ENCODE results near the gene PTPRR. TPM values are rescaled to one million over a fixed set of nuclear protein-coding genes. Genes with fewer than 3 reads are reported as not detected.

The PTPRR gene
- polyA plus RNA-seq, 1 donor, result 1.5 TPM

DNA sequence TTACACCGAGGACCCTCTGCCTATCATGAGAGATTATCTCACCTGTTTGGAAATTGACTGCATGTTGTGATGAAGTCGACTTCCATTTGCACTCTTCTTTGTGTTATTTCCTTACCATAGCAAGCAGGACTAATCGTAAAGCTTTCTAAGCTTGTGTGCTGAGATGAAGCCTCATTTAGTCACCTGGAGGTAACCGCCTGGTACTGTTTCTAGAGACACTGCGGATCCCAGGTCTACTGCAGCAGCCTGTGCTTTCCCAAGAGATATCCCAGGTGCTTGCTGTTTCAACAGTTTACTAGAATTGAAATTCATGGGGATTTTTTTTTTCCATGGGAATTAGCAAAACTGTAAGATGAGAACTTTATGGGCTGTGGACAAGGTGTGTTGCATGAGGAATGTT is 131.8 kb downstream of the PTPRR start:
- no peak for DNase-seq

DNA sequence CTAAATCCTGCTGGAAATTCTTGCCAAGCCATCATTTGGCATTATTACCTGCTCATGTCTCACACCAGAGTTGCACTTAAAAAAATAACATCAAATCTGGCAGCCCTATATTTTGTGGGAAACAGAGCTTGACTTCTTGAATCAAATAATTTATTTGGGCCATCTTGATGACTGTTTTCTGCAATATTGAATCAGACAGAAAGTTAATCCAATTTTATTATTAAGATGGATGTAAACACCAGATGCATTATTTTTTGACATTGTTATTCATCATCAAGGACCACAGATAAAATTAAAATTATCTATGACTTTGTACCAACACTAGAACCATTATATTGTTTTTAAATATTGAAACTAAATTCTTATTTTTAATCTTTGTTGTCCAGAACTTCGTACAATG is 132.9 kb downstream of the PTPRR start:
- no peak for DNase-seq

DNA sequence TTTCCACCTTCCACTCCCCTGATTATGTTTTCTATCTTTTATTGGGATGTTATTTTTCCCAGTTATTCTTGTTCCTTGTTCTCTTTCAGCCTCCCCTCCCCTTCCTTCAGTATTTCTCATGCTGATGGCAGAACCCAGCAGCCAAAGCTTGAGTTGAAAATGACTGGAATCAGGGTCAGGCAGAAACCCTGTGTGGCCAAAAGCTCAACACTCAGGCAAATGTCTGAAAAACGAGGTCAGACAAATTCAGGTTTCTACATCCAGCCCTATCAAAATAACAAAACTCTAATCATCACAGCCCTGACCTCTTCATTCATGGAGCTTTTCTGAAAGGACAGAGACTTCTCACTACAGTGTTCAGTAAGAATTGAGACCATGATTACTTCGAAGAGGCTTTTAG is 134.6 kb downstream of the PTPRR start:
- no peak for DNase-seq

DNA sequence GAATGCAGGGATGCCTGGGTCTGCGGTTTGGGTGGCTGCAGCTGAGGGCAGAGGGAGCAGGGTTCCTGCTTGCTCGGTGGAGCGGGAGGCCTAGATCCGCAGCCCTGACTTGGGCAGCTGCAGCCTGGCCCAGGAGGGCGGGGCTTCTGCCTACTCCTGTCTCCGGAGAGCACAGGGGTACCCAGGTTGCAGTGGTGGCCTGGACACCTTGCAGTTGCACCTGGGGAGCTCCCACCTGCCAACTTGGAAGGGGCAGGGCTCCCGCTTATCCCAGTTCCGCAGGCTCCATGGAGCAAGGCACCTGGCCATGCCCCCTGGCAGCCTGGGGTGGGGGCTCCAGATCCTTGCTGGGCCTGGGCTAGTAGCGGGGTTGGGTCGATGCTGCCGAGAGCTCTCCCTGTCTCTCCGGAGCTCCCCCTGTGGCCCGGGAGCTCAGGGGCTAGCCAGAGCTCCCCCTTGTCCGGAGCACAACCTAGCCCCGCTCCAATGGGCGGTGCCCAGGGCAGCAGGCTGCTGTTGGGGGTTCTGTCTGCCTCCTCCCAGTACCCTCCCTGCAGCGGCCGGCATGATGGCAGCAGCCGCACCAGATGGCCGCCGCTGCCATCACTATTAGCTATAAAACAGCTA is 136.4 kb downstream of the PTPRR start:
- no peak for DNase-seq

DNA sequence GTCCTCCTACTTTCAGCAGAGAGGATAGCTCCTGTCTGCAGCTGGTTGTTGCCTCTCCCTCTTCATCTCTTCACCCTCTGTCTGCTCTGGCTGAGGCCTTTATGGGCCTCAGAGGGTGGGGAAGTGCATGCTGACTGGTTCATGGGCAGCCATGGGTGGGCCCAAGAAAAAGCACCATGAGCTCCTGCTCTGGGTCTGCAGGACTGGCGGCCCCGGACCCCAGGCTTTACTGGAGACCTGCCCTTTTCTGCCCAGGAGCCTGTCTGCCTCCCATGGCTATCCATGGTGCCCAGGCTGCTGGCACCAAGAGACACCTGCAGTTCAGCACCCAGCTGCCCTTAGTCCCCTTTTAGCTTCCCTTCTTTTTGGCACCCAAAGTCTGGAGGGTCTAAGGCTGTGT is 137.1 kb downstream of the PTPRR start:
- no peak for DNase-seq

DNA sequence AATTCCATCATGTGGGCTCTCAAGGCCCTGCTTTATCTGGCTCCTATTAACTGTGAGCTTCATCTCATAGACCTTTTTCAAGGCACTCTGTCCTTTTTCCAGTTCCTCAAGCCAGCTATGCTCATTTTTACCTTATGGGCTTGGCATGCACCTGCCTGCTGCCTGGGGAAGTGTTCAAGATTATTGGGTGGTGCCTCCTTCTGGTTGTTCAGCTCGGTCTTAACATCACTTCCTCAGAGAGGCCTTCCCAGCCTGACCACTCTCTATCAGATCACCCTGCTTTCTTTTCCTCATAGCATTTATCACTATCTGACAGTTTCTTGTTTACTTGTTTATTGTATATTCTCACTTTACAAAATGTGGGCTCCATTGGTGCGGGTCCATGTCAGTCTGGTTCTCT is 141.3 kb downstream of the PTPRR start:
- no peak for DNase-seq

DNA sequence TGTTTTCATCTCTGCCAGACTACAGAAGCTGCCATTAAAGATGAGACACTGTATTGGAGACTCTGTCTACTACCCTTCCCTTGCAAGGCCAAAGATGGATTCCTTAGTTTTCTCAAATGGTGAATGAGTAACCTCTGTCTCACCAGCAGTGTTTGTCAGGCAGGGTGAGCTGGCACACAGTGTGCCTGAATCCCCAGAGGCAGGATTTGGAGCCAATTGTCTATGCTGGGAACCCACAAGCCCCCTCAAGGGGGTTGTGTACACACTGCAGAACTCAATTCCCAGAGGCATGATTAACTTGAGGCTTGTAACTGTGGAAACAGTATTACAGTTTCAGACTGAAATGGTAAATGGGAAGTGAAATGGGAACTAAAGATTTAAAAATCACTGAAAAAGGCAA is 146.5 kb downstream of the PTPRR start:
- no peak for DNase-seq

DNA sequence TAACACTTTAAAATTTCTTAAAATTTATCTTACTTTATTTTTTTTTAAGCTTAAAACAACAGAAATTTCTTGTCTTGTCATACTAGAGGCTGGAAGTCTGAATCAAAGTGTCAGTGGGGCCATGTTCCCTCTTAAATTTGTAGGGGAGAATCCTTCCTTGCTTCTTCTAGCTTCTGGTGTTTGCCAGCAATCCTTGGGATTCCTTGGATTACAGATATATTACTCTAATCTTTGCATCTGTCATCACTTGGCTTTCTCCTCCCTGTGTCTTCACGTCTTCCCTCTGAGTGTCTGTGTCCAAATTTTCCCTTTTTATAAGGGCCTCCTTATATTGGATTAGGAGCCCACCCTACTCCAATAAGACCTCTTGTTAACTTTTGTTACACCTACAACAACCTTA is 147.7 kb downstream of the PTPRR start:
- DNase-seq, result no peak

DNA sequence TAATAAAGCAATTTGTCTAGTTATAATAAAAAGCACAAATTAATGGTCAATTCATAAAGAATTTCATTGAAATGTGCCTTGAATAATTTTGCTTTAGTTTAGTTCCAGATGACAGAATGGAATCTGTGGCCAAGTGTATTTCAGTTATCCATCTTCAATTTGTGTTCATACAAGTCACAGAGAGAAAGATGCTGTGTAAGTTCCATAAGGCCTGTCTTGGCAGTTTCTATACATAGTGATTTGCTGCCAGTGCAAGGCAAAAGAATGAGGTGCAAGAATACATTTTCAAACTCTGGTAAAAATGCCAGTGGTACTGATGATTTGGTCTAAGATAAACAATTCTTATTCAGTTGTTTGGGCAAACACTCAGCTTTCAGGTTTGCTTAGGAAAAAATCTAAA is 149.0 kb downstream of the PTPRR start:
- DNase-seq, result no peak

DNA sequence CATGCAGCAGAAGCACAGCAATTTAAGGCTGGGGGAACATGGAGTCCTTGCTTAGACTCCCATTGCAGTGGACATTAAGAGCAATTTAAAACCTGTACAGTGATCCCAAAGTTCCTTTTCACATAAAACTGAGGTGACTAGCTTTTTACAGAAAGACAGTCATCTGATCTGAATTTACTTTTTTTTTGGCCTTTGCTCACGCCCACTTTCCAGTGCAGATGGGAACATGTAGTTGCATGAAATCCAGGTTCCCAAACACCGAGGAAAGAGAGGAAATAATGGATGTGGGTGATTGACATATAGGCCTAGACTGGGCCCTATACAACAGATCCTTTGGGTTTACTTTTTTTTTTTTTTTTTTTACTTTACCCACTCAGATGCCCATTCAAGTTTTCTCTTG is 156.9 kb downstream of the PTPRR start:
- no peak for DNase-seq

DNA sequence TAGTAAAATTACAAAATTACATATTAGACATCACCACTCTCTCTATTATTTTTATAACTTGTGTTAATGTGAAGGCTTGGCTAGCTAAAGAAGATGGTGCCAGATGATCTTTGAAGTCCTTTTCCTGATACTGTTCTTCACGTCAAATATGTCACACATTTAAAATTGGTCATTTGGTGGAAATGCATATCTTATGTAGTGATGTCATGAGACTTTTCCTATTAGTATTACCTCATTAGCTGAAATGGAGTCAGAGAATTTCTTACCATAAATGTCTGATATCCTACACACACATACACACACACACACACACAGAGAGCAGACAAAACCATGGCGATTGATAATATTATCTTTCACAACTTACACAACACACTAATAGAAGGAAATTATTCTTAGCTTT is 158.5 kb downstream of the PTPRR start:
- no peak for DNase-seq

DNA sequence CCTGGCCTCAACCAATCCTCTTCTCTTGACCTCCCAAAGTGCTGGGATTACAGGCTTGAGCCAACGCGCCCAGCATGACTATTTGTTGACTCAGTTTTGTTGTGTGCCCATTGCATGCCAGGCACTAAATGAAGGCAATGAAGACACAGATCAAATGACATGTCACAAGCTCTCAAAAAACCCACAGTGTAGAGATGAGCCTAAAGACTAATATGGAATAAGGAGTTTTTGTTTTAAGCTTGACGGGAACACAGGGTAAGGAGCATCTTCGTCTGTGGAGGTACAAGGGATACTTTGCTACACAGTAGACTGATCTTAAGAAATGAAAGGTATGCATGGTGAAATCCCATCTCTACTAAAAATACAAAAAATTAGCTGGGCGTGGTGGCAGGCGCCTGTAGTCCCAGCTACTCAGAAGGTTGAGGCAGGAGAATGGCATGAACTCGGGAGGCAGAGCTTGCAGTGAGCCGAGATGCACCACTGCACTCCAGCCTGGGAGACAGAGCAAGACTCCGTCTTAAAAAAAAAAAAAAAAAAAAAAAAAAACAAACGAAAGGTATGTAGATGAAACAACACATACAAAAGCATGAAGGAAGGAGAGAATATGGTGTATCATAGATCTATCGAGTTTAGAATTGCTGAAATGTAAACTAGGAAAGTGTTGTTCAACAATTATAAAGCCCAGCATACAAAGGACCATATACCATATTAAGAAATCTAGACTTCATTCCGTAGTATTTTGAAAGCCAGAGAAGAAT is 161.2 kb downstream of the PTPRR start:
- no peak for DNase-seq

DNA sequence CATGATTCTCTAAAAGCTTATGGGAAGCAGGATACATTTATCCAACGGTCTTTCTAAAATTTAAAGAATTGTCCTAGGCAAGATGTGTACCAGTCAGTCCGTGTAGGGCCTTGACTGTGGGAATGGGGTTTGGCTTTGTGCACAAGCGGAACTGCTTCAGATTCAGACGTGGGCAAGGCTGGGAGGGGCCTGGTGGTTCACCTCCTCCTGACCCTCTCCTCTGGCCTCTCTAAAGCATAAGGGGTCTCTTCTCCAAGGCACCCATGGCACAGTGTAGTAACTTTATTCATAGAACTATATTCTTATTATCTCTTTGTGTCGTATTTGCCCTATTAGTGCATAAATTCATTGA is 162.1 kb downstream of the PTPRR start:
- DNase-seq, result no peak

DNA sequence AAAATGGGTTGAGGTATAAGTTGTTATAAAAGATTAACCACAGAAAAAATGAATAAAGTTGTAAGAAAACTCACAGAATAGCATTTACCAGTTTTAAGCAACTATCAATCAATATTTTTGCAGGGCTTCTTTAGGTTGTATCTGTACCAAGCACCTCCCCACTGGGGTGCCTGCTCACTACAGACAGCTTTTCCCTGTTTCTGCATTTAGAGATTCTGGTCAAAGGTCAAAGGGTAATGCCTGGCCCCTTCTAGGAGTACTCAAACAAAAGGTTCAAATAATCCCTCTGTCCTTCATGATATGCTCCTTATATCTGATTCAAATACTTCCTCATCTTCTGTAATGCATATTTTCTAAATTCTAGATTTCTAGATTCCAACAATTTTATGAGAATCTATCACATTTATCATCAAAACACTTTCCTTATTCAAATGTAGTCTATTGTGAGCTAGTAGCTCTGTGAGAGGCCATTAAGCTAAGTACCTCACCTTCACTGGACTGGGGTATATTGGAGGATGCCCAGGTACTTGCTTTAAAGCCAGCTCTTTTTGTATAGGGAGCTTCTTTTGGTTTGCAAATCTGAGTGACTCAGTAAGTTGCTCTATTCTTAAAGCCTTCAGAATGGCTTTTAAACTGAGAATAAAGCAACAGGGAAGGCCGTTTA is 162.6 kb downstream of the PTPRR start:
- DNase-seq, result no peak

DNA sequence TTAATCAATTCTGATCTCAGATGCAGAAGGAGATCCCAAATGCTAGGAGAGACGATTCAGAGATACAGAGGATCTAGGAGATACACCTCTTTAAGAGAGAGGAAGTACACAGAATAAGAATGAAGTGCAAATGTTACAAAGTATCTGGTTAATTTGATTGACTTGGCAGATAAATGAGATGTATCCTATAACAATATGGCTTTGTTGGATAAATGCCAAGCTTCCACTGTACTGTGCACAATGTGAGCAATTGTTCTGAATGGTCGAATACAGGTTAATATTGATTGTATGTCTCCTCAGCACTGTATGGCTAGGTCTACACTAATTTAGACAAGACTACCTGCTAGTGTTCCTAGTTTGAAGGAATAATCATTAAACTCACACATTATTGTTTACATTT is 163.7 kb downstream of the PTPRR start:
- DNase-seq, result no peak

DNA sequence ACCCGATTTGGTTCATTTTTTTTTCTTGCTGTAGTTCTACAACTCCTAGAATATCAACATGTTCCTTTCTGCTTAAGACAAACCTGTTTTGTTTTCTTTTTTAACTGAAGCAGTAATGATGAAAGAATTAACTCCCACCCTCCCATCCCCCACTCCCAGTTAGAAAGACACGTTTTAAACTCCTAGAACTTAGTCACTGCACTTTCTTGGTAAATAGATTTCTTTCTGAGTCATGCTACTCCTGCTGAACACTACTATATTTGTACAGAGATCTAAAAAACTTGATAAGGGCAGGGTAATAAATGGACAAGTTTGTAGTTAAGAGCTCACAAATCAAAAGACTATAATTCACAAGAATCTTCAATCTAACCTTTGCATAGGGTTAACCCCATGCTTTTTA is 164.4 kb downstream of the PTPRR start:
- DNase-seq, result no peak

DNA sequence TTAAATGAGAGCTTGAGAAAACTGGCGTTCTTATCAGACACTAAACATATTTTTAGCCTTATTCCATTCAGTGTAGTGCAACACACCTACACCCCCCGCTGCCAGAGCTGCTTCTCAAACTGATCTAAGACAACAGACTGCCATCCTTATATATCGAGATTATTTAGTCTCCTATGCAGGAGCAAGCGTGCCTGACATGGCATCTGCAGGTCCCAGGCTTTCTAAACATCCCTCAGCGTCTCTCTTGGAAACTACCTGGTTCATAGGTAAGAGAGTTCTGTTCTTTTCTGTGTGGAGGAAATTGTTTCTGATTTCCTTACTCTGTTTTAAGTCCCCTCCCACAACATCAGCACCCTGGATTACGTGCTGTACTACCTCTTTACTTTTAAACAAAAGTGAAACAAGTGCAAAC is 166.2 kb downstream of the PTPRR start:
- no peak for DNase-seq

DNA sequence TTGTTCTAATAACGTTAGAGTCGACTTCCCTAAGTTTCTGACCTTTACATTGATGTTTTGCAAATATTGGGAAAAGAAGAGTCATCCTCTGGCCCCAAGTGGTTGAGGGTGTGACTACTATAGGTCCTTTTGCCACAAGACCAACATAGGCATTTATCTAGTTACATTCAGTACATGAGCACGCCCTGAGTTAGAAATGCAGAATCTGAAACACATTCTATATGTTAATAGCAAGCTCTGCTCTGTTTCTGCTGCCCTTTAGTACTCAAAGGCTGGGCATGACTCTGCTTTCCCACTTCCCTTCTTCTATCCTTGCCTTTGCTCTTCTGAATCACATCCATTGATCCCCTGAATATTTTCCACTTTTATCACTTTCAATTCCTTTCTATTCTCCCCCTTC is 168.2 kb downstream of the PTPRR start:
- DNase-seq, result no peak

DNA sequence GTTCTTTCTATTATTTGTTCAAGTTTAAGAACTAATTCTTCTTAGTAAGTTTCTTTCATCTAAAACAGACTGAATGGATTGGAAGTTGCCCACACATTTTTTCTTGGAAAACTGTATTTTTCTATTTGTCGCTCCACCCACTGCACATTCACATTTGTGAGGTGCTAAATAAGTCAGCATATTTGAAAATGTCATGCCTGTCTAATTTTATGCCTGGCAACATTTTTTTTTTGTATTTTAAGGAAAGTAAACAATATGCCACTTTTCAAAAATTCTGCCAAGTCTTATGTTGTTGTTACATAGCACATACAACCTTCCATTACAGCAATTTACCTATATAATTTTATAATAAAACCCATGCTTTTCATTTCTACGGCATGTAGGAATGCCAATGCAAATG is 170.6 kb downstream of the PTPRR start:
- no peak for DNase-seq

DNA sequence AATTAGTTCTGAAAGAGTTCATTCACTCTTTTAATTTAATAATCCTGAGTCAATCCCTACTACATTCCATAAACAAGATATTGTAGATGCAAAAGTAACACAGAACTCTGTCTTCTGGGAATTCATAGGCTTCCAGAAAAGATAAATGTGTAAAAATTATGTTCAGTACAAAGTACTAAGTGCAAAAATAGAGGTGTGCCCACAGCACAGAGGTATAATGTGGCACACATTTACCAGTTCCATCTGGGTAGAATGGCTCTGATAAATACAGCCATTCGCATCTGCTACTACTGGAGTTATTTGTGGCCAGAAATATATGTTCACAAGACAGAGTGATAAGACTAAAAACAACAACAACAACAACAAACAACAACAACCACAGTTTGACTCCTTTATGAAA is 171.7 kb downstream of the PTPRR start:
- DNase-seq, result no peak

DNA sequence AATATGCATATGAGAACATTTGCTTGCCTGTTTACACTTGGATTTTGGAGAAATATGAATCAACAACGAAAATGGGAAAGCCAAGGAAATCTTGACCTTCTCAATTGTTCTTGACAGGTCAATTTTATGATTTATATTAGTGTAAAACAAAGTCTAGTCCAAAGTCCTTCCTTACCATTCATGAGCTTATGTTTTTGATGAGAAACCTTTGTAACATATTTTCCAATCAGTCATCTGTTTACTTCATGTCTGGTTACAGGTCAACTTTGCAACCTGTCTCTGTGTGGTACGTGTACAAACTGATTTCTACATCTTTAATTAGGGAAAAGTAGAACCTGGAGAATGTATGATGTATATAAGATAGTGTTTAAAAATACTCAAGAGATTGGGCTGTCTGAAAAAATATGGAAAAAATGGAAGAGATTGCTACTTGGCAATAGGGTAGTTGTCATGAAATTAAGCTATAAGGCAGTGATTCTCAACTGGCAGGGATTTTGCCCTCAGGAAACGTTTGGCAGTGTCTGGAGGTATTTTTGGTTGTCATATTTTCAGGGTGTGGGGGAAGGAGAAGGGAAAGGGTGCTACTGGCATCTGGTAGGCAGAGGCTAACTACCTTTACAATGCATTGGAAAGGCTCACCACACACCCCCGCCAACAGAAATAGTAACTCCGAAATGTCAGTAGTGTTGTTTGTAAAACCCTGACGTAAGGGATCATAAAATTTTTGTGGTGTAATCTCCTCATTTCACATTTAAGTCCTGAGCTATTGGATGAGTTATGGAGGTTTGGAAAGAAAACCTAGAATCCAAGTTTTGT is 172.9 kb downstream of the PTPRR start:
- no peak for DNase-seq

DNA sequence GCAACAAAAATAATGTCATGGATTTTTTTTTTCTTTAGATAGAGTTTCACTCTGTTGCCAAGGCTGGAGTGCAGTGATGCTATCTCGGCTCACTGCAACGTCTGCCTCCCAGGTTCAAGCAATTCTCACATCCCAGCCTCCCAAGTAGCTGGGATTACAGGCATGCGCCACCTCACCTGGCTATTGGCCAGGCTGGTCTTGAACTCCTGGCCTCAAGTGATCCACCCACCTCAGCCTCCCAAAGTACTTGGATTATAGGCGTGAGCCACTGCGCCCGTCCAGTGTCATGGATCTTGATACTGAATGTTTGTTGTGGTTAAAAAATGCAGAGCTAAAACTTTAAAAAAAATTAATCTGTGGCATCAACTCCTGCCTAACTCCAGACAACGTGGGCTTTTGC is 175.5 kb downstream of the PTPRR start:
- DNase-seq, result no peak

DNA sequence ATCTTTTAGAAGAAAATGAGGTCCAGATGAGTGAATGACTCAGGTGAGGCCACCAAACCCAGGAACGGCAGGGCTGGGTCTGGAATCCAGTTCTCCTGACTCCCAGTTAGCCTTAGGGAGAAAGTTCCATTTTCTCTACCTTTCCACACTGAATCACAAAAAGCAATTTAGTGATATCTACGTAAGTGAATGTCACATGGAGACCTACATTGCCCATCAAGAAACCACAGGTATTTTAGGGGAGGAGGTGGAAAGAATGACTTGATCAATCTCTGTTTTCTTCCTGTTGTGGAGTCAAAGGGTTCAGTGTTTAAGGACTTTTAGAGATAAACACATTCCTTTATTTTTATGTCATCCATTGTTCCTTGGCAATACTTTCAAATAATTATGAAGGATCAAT is 176.4 kb downstream of the PTPRR start:
- no peak for DNase-seq
